ENCODE measurements around the gene TTC7B. TPM values are rescaled to one million over a fixed set of nuclear protein-coding genes. Genes with fewer than 3 reads are reported as not detected.
"Not testable (repeated sequence)": the region's sequence is repeated elsewhere in the genome, so short reads cannot be mapped to it uniquely, and the experiment has no call there.

The TTC7B gene
- total RNA-seq, 4 donors from 2014 or later, result 35.0 to 78.7 (median 36.8) TPM

GRCh38 chr14:90533591-90534021 is 282.6 kb downstream of the TTC7B start:
- DNase-seq (no peak), ATAC-seq (no peak)
- Histone ChIP-seq H3K36me3 (no peaks in the 10 kb centered on the region), H3K9me3 (no peaks in the 10 kb centered on the region), H3K4me3 (no peak overlapping the region), H3K27ac (peak overlapping the region in 2 of 4 donors; percentile 33 to 54), H3K27me3 (no peaks in the 10 kb centered on the region), H3K4me1 (no peaks in the 10 kb centered on the region)
- TF ChIP-seq POLR2A (IDR thresholded peaks at IDR 0.05) (no peak), CTCF (IDR thresholded peaks at IDR 0.05 in 4 of 5, conservative IDR thresholded peaks at IDR 0.05 in 1 of 5) (no peak)
- in situ Hi-C loops (cut with MboI; ENCODE audit: low sequenced_read_pairs in 4 of 4), result no loop called here
- intact Hi-C loops (cut with DNase I; ENCODE audit: low total_unique reads), result no loop called here

GRCh38 chr14:90532826-90533525 is 283.3 kb downstream of the TTC7B start:
- Histone ChIP-seq H3K4me1 (no peaks in the 10 kb centered on the region), H3K27ac (no peak overlapping the region), H3K9me3 (no peaks in the 10 kb centered on the region), H3K27me3 (no peaks in the 10 kb centered on the region), H3K4me3 (no peak overlapping the region), H3K36me3 (no peaks in the 10 kb centered on the region)
- no peak for ATAC-seq
- TF ChIP-seq CTCF (IDR thresholded peaks at IDR 0.05 in 4 of 5, conservative IDR thresholded peaks at IDR 0.05 in 1 of 5), result no peak
- TF ChIP-seq POLR2A (IDR thresholded peaks at IDR 0.05), result no peak
- in situ Hi-C loops (cut with MboI; ENCODE audit: low sequenced_read_pairs in 4 of 4), result no loop called here
- no peak for DNase-seq
- intact Hi-C loops (cut with DNase I; ENCODE audit: low total_unique reads), result no loop called here

- DNase-seq (no peak), ATAC-seq (no peak)
- Histone ChIP-seq H3K27ac (no peak overlapping the region), H3K36me3 (no peaks in the 10 kb centered on the region), H3K4me1 (no peaks in the 10 kb centered on the region), H3K27me3 (no peaks in the 10 kb centered on the region), H3K9me3 (no peaks in the 10 kb centered on the region), H3K4me3 (no peak overlapping the region)
- TF ChIP-seq CTCF (IDR thresholded peaks at IDR 0.05 in 4 of 5, conservative IDR thresholded peaks at IDR 0.05 in 1 of 5) (no peak), POLR2A (IDR thresholded peaks at IDR 0.05) (no peak)
- intact Hi-C loops (cut with DNase I; ENCODE audit: low total_unique reads) (no loop called here), in situ Hi-C loops (cut with MboI; ENCODE audit: low sequenced_read_pairs in 4 of 4) (no loop called here)
These were observed 284.7 kb downstream of the TTC7B start for GRCh38 chr14:90531497-90531896.

- H3K4me1 ChIP-seq, result no peaks in the 10 kb centered on the region
- H3K27me3 ChIP-seq, result no peaks in the 10 kb centered on the region
- H3K9me3 ChIP-seq, result no peaks in the 10 kb centered on the region
- TF ChIP-seq CTCF (IDR thresholded peaks at IDR 0.05 in 4 of 5, conservative IDR thresholded peaks at IDR 0.05 in 1 of 5), result no peak
- no peak for TF ChIP-seq POLR2A (IDR thresholded peaks at IDR 0.05)
- intact Hi-C loops (cut with DNase I; ENCODE audit: low total_unique reads) (no loop called here), in situ Hi-C loops (cut with MboI; ENCODE audit: low sequenced_read_pairs in 4 of 4) (no loop called here)
- no peak for DNase-seq
- no peak overlapping the region for H3K27ac ChIP-seq
- no peak for ATAC-seq
- no peak overlapping the region for H3K4me3 ChIP-seq
- no peaks in the 10 kb centered on the region for H3K36me3 ChIP-seq
These were observed 285.7 kb downstream of the TTC7B start for GRCh38 chr14:90530523-90530922.

GRCh38 chr14:90527978-90528377 is 288.3 kb downstream of the TTC7B start:
- peaks cover 2 to 4% of the 10 kb centered on the region in 2 donors for H3K4me1 ChIP-seq
- H3K27ac ChIP-seq, result no peak overlapping the region
- no peak overlapping the region for H3K4me3 ChIP-seq
- no peak for ATAC-seq
- DNase-seq, result no peak
- TF ChIP-seq POLR2A (IDR thresholded peaks at IDR 0.05) (no peak), CTCF (IDR thresholded peaks at IDR 0.05 in 4 of 5, conservative IDR thresholded peaks at IDR 0.05 in 1 of 5) (no peak)
- intact Hi-C loops (cut with DNase I; ENCODE audit: low total_unique reads), result no loop called here
- H3K36me3 ChIP-seq, result no peaks in the 10 kb centered on the region
- H3K27me3 ChIP-seq, result no peaks in the 10 kb centered on the region
- in situ Hi-C loops (cut with MboI; ENCODE audit: low sequenced_read_pairs in 4 of 4), result no loop called here
- no peaks in the 10 kb centered on the region for H3K9me3 ChIP-seq

- intact Hi-C loops (cut with DNase I; ENCODE audit: low total_unique reads); DNase-seq; H3K27me3 ChIP-seq; H3K4me3 ChIP-seq; ATAC-seq; H3K27ac ChIP-seq; in situ Hi-C loops (cut with MboI; ENCODE audit: low sequenced_read_pairs in 4 of 4); H3K9me3 ChIP-seq; H3K36me3 ChIP-seq: not testable (repeated sequence)
- H3K4me1 ChIP-seq, result peaks cover 11 to 16% of the 10 kb centered on the region in 2 donors
These were observed 289.7 kb downstream of the TTC7B start for GRCh38 chr14:90526536-90526935.

- H3K4me3 ChIP-seq; intact Hi-C loops (cut with DNase I; ENCODE audit: low total_unique reads); H3K27me3 ChIP-seq; in situ Hi-C loops (cut with MboI; ENCODE audit: low sequenced_read_pairs in 4 of 4); H3K27ac ChIP-seq; H3K36me3 ChIP-seq; H3K9me3 ChIP-seq; DNase-seq: not testable (repeated sequence)
- peaks cover 20 to 26% of the 10 kb centered on the region in 2 donors for H3K4me1 ChIP-seq
- peak; percentile 9 to 64 for ATAC-seq
These were observed 290.7 kb downstream of the TTC7B start for GRCh38 chr14:90525353-90526028.

Measured in gastrocnemius medialis (tissue), 4 donors.